Inflammatory macrophage treated with lipopolysaccharide for 4 hours (primary cell): ENCODE measurements around the gene TLX2.

Source experiments
- DNase-seq: peaks from one replicate; pipeline ENCODE4 v3.0.0-alpha.2; 2020

TLX2 gene

DNA sequence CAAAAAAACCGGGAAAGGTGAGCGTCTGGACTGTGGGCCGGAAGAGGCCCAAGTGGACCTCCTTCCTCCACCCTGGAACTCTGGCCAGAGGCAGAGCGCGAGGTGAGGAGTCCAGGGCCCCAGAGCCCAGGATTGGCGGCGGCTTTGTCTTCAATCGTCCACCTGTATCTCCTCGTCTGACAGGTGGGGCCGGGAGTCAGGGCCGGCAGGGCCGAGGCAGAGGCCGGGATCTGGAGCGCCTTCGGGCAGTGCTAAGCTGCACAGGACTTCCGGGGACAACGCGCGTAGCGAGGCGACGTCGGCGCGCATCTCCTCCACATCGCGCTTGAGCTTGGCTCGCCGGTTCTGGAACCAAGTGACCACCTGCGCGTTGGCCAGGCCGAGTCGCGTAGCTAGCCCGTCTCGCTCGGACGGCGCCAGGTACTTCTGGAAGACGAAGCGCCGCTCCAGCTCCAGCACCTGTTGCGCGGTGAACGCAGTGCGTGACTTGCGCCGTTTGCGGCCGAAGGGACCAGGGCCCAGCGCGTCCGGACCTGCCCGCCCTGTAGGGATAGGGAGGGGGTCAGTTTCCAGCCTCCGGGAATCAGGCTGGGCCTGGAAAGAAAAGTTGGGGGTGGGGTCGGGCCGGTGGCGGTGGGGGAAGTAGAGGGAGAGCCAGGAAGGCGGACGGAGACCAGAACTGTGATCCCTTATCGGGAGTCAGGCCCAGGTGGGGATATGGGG is 16.3 kb upstream of the TLX2 start:
- DNase-seq, result peak; percentile 36

DNA sequence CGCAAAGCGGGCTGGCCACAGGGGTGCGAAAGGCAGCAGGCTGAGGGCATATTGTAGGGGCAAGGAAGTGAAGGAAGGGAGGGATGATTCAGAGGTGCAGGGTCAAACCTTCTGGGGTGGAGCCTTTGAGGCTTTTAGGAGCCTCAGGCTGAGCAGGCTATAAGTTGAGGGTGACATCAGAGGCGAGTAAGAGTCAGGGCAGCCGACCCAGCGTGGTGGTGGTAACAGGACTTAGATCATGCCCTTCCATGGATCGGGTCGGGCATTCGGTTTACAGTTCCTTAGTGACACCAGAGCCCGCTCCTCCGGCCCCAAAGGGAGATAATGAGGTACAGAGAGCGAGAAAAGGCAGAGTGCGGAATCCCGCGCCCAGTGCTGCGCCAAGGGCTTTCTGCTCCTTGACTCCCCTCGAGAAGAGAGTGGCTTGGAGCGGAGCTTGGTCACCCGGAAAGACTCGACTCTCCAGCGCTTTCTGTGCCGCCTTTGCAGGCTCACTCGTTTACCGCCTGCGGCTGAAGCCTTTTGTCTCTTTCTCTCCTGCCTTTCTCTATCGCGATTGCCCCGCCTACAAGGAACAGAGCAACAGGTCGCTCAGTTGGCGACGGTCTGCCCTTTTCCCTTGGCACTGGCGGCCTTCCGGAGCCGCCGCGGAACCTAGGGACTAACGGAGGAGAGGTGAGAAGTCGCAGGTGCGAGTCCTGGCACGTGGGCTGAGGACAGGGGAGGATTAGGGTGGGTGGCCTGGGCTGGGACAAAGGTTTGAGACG is 15.6 kb upstream of the TLX2 start:
- peak; percentile 52 for DNase-seq

DNA sequence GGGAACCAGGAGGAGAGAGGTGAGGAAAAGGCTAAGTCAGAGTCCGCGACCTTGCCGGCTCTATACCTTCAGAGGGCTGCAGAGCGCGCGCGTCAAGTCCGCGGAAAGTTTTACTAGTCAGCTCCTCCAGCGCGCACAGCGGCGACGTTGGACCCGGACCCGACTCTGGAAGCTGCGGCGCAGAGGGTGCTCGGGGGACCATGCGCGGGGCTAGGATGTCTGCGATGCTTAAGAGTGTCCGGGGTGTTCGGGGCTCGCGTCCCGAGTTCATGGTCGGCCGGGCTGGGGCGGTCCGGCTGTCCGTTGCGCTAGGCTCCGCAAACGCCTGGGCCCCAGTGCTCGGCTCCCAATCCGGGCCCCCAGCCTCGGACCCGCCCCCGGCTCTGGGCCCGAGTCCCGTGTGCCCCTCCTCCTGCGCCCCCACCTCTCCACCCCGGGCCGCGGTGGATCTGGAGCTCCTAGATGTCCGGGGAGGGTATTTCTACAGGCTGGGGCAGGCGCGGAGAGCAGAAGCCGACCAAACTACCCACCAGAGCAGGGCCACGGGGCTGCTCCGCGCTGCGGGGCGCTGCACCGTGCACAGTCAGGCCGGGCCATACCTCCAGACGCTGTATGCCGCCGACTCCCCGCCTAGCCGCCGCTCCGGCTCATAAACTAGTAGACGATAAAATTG is 14.8 kb upstream of the TLX2 start, which contains the start of gene LBX2:
Gene LBX2, minus strand, starts transcription at position 337 of the 673 bp plus-strand sequence. Its CDS starts 66 bp downstream, at position 271.
- no peak for DNase-seq

DNA sequence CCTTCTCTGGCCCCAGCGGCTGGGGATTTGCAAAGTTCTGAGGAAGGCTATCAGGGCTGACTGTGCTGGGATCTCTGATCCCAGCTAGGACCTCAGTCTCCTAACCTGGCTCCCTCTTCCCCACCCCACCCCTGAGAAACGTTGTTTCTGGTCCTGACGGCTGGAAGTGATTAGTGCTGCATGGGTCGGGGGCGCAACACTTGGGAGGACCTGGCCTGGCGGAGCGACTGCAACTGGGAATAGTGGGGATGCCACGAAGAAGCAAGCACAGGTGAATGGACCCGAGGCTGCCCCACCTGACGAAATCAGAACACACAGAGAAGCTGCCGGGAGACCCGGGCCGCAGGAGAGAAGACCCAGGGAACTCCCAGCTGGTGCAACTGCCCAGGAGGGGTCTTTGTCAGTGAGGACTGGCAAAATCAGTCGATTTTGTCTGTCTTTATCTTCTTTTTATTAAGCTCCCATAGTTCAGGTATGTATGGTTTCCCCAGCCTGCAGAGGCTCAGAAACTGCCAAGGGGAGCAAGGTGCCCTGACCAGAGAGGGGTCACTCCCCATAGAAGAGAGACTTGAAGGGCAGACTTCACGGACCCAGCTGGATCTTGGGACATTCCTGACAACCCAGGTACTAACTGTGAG is 14.2 kb upstream of the TLX2 start:
- no peak for DNase-seq

DNA sequence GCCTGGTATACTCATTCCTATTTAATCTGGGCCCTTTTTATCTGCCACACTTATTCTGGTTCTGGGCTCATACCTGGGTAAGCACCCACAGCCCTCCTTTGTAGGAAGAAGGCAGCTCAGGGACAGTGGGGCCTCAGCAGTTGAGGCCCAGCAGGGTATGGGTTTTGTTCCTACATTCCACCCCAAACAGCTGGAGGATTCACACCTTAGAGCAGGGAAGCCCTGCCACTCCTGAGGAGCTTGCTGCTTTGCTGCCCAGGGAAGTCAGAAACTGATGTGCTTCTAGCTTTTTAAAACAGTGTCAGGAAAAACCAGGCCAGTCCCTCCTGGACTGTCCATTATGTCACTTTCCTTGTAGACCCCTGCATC is 13.7 kb upstream of the TLX2 start:
- no peak for DNase-seq

DNA sequence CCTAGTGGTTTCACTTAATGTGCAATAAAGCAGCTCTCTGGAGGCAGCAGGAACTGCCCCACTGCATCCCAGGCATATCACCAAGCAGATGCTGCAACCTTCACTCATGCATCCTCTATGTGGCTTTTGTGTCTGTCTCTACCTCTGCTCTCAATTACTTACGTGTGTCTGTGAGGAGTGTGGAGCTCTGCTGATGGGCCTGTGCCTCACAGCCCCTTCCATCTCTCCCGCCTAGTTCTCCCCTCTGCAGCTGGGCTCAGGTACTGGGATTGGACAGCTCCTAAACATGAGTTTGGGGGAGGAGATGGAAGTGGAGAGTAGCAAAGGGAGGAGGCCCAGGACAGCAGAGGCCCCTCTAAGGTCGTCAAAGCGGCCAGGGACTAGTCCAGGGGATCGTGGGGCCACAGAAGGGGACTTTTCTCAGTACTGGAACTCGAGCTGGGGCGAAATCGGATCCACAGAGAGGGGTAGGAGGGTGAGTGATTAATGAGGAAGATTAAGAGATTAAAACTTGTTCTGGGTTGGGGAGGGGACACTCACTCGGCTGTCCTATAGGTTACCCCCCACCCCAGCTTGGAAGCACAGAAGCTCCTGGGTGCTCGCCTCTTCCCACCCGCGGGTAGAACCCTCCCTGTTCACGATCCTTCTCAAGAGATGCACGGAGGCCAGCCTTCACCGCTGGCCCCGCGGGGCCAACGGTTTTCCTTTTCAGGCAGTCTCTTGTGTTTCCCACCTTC is 12.7 kb upstream of the TLX2 start:
- DNase-seq, result no peak

DNA sequence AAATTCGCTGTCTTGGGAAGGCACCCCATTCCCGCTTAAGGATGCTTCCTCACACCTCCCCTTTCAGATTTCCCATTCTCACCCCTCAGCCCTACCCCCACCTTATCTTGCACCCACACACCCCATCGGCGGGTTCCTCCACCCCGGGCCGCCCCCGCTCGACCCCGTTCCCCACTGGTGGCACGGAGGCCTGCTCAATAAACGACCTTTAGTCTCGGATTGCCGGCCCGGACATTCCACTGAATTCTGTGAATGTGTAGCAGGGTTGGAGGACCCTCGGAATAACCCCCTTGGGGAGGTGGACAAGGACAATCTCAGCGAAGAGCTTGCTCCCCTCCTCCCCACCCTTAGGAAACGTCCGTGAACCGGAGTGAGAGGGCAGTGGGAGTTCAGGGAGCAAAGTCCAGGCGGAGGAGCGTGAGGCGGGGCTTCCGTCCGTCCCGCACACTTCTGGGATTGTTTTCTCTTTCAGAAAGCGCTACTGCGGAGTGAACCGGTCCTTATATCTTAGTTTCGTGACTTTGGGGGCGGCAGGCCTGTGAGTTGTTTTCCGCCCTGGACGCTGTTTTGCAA is 12.0 kb upstream of the TLX2 start:
- DNase-seq, result peak; percentile 46

DNA sequence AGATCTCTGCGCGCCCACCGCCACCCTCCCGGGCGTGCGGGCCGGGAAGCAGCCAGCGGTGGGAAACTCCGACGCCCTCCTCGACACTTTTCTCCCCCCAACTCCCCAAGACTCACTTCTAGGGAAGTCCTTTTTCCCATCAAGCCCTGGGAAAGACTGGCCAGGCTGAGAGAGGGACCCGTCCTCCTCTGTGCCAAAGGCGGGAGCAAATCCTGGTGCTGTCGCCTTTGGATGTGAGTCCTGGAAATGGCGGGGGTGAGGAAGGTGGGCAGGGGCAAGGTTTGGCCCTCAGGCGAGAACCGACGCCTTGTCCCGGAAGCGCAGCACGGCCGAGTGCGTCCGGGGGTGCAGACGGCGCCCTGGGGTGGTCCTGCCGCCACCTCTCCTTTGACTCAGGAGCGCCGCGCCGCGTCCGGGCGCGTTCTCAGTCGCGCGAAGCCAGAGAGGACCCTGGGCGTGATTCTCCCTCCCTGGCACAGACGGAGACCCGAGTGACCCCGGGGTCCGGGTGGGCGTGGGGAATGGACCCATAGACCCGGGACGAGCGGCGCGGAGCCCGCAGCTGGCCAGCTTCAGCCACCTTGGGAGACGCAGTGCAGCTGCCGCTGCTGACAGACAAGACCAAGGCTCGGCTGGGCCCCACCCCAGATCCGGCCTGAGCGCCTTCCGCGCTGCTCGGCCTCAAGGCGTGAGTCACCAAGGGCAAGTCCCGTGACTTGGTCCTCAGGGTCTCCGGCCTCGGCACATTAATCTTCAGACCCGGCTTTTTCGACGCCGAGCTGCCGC is 11.3 kb upstream of the TLX2 start:
- DNase-seq, result peak; percentile 83

DNA sequence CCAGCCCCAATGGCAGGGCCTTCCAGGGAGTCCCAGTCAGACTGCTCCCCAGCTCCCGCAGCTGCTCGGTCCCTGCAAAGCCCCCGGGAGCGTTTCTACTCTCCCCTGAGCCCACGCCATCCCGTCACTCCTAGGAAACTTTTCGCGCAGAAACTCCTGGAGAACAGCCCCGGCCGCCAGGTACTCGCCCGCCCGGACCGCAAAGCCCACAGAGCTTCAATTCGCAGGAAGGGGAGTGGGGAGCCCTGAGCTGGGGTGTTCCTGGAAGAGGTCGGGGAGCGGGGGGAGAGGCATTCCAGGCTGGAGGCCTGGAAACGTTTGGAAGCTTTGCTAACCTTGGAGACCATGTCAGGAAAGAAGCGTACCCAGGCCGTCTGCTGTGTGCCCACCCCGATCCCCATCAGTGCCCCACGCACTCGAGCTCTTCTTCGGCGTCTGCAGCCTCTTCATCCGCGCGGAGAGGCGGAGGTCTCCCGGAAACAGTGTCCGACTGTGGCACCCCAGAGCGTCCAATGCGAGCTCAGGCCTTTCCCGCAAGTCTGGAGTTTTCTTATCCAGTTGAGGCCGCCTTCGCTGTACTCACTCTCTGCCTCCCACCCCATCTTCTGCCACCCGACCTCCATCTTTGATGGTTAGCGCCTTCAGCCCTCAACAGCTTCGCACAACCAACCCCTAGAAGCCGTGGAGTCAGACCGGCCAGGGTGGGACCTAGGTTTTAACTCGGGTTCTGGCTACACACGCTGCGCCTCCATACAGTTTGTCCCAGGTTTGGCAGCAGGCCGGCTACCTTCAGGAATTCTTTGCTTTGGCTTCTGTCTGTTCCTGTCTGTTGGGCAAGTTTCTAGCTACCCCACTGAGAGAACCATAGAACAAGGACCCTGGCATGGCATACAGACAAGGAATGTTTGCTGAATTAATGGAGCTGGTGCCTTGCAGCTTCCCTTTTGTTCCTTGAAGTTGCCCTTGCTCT is 10.5 kb upstream of the TLX2 start:
- DNase-seq, result no peak

DNA sequence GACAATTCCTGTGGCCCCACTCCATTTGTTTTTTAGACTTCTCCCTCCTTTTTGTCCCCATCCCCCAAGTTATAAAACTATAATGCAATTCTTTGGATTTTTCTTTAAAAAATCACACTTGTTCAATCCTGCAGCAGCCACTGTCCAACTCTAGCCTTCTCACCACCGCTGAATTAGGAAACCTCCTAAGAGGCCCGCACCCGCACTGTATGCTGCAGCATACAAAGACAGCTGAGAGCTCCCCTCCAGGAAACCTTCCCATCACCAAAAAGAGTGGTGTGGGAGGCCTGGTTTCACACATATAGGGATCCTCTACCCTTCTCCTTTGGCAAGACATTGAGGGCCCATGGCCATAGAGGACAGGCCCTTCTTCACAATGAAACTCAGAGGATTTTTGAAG is 9.7 kb upstream of the TLX2 start:
- no peak for DNase-seq

DNA sequence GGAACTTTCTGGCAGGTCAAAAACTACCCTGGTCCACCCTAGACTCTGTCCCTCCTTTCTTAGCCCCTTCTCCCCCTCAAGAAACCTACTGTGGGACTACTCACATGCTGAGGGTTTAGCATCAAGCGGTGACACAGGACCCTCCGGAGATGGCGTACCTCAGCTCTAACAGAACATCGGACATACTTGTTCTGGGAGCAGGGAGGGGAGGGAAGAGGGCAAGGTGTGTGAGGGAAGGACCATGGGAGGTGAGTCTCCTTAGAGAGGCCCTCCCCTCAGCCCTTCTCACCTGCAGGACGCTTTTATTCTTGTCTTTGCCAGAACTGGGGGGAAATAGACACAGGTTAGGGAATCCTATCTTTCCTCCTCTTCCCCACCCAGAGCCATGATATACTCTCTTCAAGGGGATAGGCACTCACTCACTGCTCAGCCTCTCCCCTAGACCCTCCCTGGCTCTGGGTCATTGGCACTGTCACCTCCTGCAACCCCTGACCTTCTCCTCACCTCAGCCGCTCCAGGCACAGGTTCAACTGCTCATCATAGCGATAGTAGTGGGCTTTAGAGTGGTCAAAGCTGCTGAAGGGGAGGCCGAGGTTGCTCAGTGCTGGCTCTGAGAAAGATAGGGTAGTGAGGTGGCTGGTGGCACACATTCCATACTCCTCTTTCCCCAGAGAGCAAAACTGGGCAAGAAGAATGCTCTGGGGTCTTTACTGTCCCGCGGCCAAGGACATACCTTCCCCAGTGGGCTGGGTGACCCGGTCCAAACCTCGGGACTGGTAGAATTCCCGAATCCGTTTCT is 8.6 kb upstream of the TLX2 start:
- no peak for DNase-seq

DNA sequence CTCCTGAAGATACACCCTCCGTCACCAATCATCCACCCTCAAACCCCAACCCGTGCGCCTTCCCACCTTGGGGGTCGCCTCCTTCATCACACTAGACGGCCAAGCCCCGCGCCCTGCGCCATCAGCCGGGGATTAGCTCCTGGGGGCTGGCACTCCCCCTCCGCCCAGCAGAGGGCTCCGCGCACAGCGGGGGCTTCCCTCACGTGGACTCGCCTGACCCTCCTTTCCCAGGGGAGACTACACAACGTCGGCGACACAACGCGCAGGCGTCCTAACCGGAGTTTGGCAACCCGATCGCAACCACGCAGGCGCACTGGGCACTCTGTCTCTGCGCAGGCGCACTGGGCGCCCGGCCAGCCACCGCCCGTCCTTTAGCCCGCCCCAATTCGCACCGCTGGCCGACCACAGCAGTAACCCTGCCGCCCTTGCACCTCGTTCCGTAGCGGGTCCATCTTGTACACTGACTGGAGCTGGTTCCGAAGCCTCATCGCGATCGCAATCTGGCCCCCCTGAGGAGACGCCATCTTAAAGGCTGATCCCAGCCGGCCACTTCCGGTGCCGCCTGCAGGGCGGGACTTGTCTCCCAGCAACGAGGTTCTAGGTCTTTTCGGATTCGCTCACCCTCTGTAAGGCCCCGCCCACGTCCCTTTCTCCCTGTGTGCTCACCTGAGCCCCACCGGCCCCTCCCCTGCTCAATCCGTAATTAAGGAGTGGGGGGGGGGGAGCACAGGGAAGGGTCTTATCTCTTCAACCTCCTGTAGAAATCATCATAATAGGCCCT is 6.9 kb upstream of the TLX2 start, which contains the start of gene PCGF1:
Gene PCGF1, minus strand, starts transcription at position 551 of the 781 bp plus-strand sequence. Its CDS starts 27 bp downstream, at position 524.
- DNase-seq, result peak; percentile 99

DNA sequence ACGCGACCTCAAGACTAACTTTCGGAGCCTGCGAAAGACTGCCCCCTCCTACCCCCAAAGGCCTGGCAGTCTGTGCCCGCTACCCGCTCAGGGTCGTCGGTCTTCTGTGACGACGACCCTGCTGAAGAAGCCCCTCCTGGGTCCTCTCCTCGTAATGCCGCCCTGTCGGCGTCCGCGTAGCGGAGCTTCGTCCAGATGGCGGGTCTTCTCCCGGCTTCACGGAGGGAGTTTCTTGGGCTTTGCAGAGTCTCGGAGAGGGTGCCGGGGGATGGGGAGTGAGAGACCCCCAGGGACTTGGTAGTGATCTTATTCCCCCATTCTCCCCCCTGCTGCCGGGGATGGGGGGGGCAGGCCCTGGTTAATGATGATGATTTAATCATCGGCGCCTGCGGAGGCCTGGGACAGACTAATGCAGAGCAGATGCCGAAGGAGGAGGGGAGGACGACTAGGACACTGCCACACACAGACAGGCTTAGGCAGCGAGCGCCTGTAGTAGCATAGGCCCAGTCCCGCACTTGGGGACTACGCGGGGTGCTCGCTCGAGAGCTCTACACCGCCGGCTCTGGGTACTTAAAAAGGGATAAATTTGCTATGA is 6.2 kb upstream of the TLX2 start:
- no peak for DNase-seq

DNA sequence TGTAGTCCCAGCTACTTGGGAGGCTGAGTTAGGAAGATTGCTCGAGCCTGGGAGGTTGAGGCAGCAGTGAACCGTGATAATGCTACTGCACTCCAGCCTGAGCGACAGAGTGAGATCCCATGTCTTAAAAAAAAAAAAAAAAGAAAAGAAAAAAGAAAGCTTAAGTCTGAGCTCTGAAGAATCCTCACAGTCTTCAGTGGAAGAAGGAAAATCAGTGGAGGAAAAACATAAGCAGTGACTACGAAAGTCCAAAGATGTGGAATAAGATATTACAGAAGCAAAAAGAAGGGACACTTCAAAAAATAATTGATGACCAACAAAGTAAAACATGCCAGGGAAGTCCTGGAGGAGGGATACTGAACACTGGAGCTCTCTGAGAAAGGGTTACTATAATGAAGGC is 4.0 kb upstream of the TLX2 start:
- no peak for DNase-seq

DNA sequence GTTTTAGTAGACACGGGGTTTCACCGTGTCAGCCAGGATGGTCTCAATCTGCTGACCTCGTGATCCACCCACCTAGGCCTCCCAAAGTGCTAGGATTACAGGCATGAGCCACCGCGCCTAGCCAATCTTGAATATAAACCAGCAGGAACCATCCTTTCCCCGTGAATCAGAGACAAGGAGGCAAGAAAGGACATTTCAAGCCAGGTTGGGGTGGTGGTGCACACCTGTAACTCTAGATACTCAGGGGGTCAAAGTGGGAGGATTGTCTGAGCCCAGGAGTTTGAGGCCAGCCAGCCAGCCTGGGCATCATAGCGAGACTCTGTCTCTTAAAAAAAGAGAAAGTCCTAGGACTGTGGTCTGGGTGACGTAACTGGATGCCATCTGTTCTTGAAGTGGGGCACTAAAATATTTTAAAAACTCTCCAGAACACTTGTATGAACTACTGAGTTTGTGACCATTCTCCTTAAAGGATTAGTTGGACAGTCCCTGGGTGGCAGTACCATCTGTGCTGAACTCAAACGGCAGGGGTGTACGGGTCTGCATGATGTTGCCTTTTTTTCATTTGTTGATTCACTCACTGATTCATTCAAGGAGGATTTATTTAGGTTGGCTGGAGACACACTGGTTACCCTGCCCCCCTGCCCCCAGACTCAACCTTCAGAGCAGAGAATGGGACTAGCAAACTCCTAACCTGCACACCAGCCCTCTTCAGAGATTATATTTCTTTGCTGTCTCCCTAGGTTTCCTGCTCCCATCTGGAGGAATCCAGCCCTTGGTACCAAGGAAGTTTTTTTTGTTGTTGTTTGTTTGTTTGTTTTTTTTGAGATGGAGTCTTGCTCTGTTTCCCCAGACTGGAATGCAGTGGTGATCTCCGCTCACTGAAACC is 2.9 kb upstream of the TLX2 start:
- DNase-seq, result no peak

DNA sequence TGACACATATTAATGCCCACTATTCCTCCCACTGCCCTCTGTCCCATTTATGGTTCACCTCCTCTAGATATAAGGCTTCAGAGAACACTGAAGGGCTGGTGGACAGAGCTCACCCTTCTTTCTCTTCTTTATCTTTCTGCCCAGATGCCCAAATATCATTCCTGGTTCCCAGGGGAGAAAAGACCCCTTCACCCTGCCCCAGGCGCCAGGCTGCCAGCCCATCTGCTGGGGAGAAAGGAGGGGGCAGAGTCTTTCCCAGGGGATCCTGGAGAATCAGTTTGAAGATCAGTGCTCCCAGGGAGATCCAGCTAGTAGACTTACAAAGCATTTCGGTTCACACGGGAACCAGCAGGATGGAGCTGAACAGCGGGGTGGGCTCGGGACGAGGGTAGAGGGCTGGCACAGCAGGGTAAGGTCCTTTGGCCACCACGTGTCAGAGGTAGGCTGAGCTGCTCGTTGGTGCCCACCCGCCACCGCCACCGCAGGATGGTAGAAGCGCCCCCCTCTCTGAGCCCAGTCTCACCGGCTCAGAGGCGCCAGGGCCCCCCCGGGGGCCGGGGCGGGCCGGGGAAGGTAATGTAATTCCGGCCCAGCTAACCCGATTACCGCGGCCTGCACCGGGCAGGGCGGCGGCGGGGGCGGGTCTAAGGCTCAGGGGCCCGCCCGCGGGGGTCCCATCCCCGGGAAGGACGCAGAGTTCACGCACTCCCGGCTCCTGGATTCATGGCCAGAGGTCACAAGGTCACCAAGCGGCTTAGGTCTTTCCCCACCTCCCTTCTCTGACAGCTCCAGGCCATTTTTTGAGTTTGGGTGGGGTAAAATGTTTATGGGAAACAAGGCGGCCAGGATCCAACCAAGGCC is 1.3 kb upstream of the TLX2 start:
- no peak for DNase-seq
